ACHN (cell line): ENCODE data around the gene RMDN2.

Source experiments
- DNase-seq: peaks from one replicate; pipeline ENCODE4 v3.0.0-alpha.2; 2015
- in situ Hi-C: cut with HindIII; loops from 2 replicates; pipeline ENCODE4 v1.10.0; 2017; ENCODE audit warnings: low sequenced_read_pairs, low pct_ligation_motif_present, low pct_unique_long_range_greater_than_20kb

The RMDN2 gene

GRCh38 chr2:37894601-37895000, 30.5 kb upstream of the RMDN2 start:
- DNase-seq: no peak
- in situ Hi-C loops: no loop called here

- in situ Hi-C loops: no loop called here
These were observed 29.9 kb upstream of the RMDN2 start for GRCh38 chr2:37895140-37895539.

GRCh38 chr2:37896319-37896718, 28.8 kb upstream of the RMDN2 start:
- in situ Hi-C loops: no loop called here
- no peak for DNase-seq

More at GRCh38 chr2:37895140-37895539, 29.9 kb upstream of the RMDN2 start:
- DNase-seq: no peak

GRCh38 chr2:37897511-37897910, 27.6 kb upstream of the RMDN2 start:
- in situ Hi-C loops: no loop called here

GRCh38 chr2:37898448-37898847, 26.6 kb upstream of the RMDN2 start:
- DNase-seq: no peak
- in situ Hi-C loops: no loop called here

More at GRCh38 chr2:37897511-37897910, 27.6 kb upstream of the RMDN2 start:
- no peak for DNase-seq

- in situ Hi-C loops: no loop called here
These were observed 22.1 kb upstream of the RMDN2 start for GRCh38 chr2:37902991-37903390.

GRCh38 chr2:37904425-37904824, 20.7 kb upstream of the RMDN2 start:
- in situ Hi-C loops: no loop called here
- no peak for DNase-seq

More at GRCh38 chr2:37902991-37903390, 22.1 kb upstream of the RMDN2 start:
- no peak for DNase-seq

GRCh38 chr2:37904993-37905392, 20.1 kb upstream of the RMDN2 start:
- no peak for DNase-seq
- in situ Hi-C loops: no loop called here

GRCh38 chr2:37906131-37906530, 19.0 kb upstream of the RMDN2 start:
- DNase-seq: no peak
- in situ Hi-C loops: no loop called here

- in situ Hi-C loops: no loop called here
- DNase-seq: no peak
These were observed 17.4 kb upstream of the RMDN2 start for GRCh38 chr2:37907501-37908225.

GRCh38 chr2:37911296-37911873, 13.7 kb upstream of the RMDN2 start:
- in situ Hi-C loops: no loop called here
- no peak for DNase-seq

- in situ Hi-C loops: no loop called here
- DNase-seq: no peak
These were observed 13.0 kb upstream of the RMDN2 start for GRCh38 chr2:37912056-37912455.

GRCh38 chr2:37912616-37913015, 12.5 kb upstream of the RMDN2 start:
- DNase-seq: no peak
- in situ Hi-C loops: no loop called here

GRCh38 chr2:37914340-37914739, 10.7 kb upstream of the RMDN2 start:
- DNase-seq: no peak
- in situ Hi-C loops: no loop called here

GRCh38 chr2:37915773-37916172, 9.3 kb upstream of the RMDN2 start:
- in situ Hi-C loops: no loop called here
- DNase-seq: no peak

- DNase-seq: no peak
- in situ Hi-C loops: no loop called here
These were observed 8.5 kb upstream of the RMDN2 start for GRCh38 chr2:37916512-37917082.

GRCh38 chr2:37917281-37918228, 7.5 kb upstream of the RMDN2 start:
- in situ Hi-C loops: no loop called here
- DNase-seq: no peak

- in situ Hi-C loops: no loop called here
- no peak for DNase-seq
These were observed 6.3 kb upstream of the RMDN2 start for GRCh38 chr2:37918742-37919186.

GRCh38 chr2:37919631-37920032, 5.5 kb upstream of the RMDN2 start:
- DNase-seq: no peak
- in situ Hi-C loops: no loop called here
